Ureter (tissue), 1 donor: ENCODE data around the gene PLPPR5. TPM values are rescaled to one million over a fixed set of nuclear protein-coding genes. Genes with fewer than 3 reads are reported as not detected.
"Not testable (repeated sequence)": the region's sequence is repeated elsewhere in the genome, so short reads cannot be mapped to it uniquely, and the experiment has no call there.

Experiments
- DNase-seq: peaks from one replicate; pipeline ENCODE4 v3.0.0-alpha.2; 2020; ENCODE audit warnings: low spot score
- total RNA-seq: library from RNA; stranded (reverse); gene quantifications from one replicate; pipeline ENCODE4 v1.2.4, GENCODE V29; 2023
- donor health status: DM: yes; HTN: yes; CAD: no.

PLPPR5 gene
- total RNA-seq, 1 donor from 2014 or later, result 0.08 TPM

GRCh38 chr1:98919211-98919610 is 85.5 kb downstream of the PLPPR5 start:
- no peak for DNase-seq

- DNase-seq, result no peak
Measured at GRCh38 chr1:98914547-98914946, 90.1 kb downstream of the PLPPR5 start.

GRCh38 chr1:98910827-98911226 is 93.8 kb downstream of the PLPPR5 start:
- no peak for DNase-seq

- no peak for DNase-seq
Measured at GRCh38 chr1:98908980-98909379, 95.7 kb downstream of the PLPPR5 start.

- no peak for DNase-seq
Measured at GRCh38 chr1:98906809-98907208, 97.9 kb downstream of the PLPPR5 start.

- no peak for DNase-seq
Measured at GRCh38 chr1:98906361-98906760, 98.3 kb downstream of the PLPPR5 start.

- DNase-seq, result no peak
Measured at GRCh38 chr1:98904684-98905083, 100.0 kb downstream of the PLPPR5 start.

- no peak for DNase-seq
Measured at GRCh38 chr1:98903726-98904125, 100.9 kb downstream of the PLPPR5 start.

- DNase-seq, result no peak
Measured at GRCh38 chr1:98903261-98903660, 101.4 kb downstream of the PLPPR5 start.

- DNase-seq, result no peak
Measured at GRCh38 chr1:98898940-98899339, 105.7 kb downstream of the PLPPR5 start.

GRCh38 chr1:98897479-98897878 is 107.2 kb downstream of the PLPPR5 start:
- DNase-seq, result no peak

- no peak for DNase-seq
Measured at GRCh38 chr1:98896711-98897445, 107.8 kb downstream of the PLPPR5 start.

- no peak for DNase-seq
Measured at GRCh38 chr1:98893371-98893770, 111.3 kb downstream of the PLPPR5 start.

GRCh38 chr1:98888869-98889268 is 115.8 kb downstream of the PLPPR5 start:
- no peak for DNase-seq

- no peak for DNase-seq
Measured at GRCh38 chr1:98887507-98887906, 117.2 kb downstream of the PLPPR5 start.

- DNase-seq, result no peak
Measured at GRCh38 chr1:98884864-98885263, 119.8 kb downstream of the PLPPR5 start.

GRCh38 chr1:98881901-98882300 is 122.8 kb downstream of the PLPPR5 start:
- no peak for DNase-seq

- DNase-seq, result not testable (repeated sequence)
Measured at GRCh38 chr1:98881234-98881633, 123.4 kb downstream of the PLPPR5 start.

- no peak for DNase-seq
Measured at GRCh38 chr1:98874828-98875227, 129.8 kb downstream of the PLPPR5 start.

- DNase-seq, result no peak
Measured at GRCh38 chr1:98870959-98871903, 133.4 kb downstream of the PLPPR5 start.

- DNase-seq, result no peak
Measured at GRCh38 chr1:98865796-98866195, 138.9 kb downstream of the PLPPR5 start.

- DNase-seq, result no peak
Measured at GRCh38 chr1:98860329-98860728, 144.3 kb downstream of the PLPPR5 start.

GRCh38 chr1:98854137-98854536 is 150.5 kb downstream of the PLPPR5 start:
- no peak for DNase-seq
